Stimulated activated CD4-positive, alpha-beta T cell treated with anti-CD3 and anti-CD28 coated beads, Interleukin-1b, Interleukin-23, amount 100 ng/mL, for 48 hours (primary cell): ENCODE data around the gene ANKS1A.
"Not testable (repeated sequence)": the region's sequence is repeated elsewhere in the genome, so short reads cannot be mapped to it uniquely, and the experiment has no call there.

ENCODE experiments used
- DNase-seq: peaks from one replicate; pipeline ENCODE4 v3.0.0-alpha.2; 2020

Gene ANKS1A, protein sequence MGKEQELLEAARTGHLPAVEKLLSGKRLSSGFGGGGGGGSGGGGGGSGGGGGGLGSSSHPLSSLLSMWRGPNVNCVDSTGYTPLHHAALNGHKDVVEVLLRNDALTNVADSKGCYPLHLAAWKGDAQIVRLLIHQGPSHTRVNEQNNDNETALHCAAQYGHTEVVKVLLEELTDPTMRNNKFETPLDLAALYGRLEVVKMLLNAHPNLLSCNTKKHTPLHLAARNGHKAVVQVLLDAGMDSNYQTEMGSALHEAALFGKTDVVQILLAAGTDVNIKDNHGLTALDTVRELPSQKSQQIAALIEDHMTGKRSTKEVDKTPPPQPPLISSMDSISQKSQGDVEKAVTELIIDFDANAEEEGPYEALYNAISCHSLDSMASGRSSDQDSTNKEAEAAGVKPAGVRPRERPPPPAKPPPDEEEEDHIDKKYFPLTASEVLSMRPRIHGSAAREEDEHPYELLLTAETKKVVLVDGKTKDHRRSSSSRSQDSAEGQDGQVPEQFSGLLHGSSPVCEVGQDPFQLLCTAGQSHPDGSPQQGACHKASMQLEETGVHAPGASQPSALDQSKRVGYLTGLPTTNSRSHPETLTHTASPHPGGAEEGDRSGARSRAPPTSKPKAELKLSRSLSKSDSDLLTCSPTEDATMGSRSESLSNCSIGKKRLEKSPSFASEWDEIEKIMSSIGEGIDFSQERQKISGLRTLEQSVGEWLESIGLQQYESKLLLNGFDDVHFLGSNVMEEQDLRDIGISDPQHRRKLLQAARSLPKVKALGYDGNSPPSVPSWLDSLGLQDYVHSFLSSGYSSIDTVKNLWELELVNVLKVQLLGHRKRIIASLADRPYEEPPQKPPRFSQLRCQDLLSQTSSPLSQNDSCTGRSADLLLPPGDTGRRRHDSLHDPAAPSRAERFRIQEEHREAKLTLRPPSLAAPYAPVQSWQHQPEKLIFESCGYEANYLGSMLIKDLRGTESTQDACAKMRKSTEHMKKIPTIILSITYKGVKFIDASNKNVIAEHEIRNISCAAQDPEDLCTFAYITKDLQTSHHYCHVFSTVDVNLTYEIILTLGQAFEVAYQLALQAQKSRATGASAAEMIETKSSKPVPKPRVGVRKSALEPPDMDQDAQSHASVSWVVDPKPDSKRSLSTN

DNA sequence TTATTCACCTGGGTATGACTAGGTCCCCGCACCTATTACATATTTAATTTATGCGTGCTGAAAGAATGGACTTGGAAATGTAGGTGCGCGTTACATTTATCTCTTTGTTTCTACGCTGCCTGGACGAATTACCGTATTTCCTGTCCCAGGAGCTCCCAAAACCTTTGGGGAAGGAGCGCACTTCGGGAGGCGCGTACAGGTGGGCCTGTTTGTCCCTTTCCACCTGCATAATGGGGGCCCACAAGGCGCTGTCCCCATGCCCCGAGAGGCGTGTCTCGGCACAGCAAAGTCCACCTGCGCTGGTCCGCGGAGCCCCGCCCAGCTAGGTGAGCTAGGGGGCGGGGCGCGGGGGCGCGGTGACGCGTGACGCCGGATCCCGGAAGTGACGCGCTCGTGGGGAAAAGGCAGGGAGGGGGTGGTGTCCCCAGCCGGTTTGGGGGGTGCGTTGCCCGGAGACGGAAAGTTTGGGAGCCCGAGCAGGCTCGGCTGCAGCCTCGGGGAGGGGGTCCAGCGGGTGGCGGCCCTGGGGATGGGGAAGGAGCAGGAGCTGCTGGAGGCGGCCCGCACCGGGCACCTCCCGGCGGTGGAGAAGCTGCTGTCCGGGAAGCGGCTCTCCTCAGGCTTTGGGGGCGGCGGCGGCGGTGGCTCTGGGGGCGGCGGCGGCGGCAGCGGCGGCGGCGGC lies at the start of gene ANKS1A:
TSS of gene ANKS1A (plus strand) at position 382 of the 682 bp plus-strand sequence. CDS start at position 530, 148 bp downstream.
- DNase-seq: peak; percentile 87

DNA sequence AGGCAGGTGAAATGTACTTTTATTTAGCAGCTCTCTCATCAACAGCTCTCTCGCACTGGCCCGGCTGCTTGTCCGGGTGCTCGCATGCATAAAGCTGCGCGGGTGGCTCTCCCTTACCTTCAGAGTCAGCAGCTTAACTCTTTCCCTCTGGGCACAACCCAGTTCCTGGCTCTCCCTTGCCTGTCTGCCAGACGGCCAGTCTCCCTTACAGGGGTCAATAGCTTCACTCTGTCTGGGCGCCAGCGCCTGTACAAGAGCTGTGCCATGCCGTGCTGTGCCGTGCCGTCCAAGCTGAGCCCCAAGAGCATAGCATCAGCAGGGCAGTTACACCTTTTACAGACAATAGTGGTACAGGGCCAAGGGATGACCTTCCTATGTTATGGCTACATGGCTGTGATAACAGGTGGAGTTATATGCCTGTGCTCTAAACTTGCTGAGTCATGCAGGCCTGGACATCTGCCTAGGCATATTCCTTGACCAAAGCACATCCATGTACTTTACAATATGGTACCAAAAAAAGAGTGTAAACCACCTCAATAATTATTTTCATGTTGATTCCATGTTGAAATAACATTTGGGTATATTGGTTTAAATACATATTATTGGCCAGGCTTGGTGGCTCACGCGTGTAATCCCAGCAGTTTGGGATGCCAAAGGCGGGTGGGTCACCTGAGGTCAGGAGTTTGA lies 49.2 kb upstream of the ANKS1A start:
- no peak for DNase-seq

DNA sequence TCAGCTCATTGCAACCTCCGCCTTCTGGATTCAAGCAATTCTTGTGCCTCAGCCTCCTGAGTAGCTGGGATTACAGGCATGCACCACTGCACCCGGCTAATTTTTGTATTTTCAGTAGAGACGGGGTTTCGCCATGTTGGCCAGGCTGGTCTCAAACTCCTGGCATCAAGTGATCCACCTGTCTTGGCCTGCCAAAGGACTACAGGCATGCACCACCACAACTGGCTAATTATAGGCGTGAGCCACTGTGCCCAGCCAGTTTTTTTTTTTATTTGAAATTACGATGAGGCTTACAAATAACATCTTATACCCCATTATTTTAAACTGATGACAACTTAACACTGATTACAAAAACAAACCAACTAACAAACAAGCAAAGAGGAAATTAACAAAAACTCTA lies 40.0 kb upstream of the ANKS1A start:
- not testable (repeated sequence) for DNase-seq

DNA sequence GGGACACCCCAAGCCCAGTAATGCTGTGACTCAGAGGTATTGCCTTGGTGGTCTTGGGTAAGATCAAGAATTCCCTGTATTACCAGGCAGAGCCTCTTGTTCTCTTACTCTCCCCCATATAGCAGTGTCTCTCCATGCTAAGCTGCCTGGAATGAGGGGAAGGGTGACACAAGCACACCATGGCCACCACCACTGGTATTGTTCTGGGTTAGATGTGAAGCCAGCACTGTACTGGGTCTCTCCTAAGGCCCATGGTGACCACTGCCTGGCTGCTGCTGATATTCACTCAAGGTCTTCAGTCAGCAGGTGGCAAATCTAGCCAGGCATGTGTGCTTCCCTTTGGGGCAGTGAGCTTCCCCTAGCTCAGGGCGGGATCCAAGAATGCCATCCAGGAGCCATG lies 37.7 kb upstream of the ANKS1A start:
- no peak for DNase-seq

DNA sequence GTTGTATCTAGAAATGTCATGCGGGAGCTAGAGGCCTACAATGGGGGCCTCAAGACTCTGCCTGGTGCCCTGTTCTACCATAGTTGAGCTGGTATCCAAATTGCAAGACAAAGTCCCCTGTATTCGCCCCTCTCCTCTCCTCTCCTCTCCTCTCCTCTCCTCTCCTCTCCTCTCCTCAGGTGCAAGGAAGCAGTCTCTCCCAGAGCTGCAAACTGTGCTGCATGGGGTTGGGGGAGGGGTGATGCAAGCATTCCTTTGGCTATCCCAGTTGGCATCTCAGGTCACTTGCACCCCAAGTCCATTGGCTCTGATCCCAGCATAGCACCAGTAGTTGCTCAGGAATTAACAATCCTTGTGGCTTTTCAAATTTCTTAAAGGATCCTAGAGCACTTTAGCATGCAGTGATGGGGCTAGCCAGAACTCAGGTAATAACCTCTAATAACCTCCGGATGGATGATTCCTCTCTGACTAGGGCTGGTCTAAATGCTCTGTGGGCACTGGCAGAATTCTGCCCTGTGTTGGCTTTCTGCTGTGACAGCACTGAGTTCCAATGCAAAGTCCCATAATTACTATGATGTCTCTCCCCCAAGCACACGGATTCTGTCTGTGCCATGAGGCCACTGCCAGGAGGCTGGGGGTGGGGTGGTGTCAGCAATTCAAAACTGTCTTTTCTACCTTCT lies 36.5 kb upstream of the ANKS1A start:
- no peak for DNase-seq

DNA sequence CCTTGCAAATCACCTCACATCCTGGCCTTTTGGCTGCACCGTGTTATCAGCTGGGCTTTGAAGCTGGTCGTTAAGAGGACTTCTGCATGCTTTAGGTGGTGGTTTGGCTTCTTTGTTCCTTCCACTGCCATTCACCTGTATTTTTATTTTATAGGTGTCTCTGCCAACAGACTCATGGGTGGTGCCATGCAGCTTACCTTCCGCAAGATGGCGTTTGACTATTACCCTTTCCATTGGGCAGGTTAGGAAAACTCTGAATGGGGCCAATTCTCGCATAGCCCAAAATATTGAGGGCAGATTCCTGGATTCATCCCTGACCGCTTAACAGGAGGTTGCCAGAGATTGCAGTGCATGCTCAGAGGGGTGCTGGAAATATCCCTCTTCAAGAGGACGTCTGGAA lies 33.6 kb upstream of the ANKS1A start:
- DNase-seq: no peak

DNA sequence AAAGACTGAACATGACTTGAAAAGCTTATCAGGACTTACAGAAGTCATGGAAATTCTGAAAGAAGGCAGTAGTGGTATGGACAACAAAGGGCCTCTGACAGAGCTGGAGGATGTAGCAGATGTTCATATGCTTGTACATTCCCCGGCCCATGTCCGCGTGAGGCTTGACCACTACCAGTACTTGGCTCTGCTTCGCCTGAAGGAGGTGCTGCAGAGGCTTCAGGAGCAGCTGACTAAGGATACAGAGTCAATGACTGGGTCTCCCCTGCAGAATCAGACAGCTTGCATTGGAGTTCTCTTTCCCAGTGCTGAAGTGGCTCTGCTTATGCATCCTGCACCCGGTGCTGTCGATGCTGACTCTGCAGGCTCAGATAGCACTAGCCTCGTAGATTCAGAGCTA lies 30.4 kb upstream of the ANKS1A start:
- DNase-seq: no peak

DNA sequence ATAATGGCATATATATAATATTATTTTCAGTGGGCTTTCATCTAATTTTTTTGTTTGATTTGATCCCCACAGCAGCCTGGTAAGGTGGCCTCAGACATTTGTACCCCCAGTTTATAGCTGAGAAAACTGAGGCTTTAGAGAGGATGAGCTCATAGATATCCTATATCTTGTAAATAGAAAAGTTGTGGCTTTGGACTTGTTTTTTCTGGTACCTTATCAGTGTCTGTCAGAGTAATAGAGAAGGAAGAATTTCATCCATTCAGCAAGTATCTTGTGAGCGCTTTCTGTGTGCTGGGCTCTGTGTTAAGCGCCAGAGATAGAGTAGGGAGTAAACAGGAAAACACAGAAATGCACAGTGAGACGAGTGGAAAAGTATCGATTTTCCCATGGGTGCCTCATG lies 29.1 kb upstream of the ANKS1A start:
- no peak for DNase-seq

DNA sequence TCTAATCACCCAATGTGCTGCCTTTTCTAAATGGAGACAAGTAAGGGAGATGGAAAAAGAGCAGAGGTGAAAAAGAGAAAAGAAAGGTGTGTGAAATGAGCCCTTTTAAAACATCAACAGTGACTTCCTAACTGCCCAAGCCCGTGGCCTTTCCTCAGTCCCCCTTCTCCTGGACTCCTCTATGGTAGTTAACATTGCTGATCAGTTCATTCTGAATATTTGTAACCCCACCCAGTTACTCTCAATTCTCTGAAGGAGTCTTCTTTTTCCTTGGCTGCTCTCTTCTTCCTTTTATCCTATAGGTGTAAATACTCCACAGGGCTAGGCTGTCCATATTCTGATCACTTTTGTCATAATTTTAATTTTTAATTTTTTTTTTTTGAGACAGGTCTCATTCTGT lies 28.3 kb upstream of the ANKS1A start:
- no peak for DNase-seq

DNA sequence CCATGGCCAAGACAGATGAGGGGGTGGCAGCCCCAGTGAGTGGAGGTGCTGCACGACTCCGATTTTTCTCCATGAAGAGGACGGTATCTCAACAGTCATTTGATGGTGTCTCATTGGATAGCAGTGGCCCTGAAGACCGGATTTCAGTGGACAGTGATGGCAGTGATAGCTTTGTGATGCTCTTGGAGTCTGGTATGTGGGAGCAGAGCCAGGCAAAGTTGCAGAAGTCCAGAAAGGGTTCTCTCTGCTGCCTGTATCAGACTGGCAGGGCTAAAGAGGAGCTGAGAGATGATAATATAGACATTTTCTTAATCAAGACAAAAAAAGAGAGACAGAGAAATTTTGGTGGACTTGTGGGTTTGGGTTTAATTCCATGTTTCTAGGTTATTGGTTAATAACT lies 25.0 kb upstream of the ANKS1A start:
- DNase-seq: no peak

DNA sequence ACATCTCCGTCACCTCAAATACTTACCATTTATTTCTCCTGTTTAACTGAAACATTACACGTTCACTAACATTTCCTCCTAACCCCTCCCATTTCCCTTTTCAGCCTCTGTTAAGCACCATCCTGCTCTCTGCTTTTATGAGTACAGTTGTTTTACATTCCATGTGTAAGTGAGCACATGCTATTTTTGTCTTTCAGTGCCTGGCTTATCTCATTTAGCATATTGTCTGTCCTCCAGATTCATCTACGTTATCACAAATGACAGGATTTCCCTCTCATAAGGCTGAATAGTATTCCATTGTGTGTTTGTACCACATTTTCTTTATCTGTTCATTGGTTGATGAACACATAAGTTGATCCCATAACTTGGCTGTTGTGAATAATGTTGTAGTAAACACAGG lies 23.9 kb upstream of the ANKS1A start:
- no peak for DNase-seq

DNA sequence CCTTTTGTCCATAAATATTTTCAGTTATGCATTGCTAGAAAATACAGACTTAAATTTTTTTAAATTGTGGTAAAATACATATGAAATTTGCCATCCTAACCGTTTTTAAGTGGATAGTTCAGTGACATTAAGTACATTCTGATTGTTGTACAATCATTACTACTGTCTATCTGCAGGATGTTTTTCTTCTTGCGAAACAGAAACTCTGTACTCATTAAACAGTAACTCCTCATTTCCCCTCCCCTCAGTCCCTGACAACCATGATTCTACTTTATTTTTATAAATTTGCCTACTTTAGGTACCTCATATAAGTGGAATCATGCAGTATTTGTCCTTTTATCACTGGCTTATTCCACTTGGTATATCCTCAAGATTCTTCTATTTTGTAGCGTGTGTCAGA lies 22.5 kb upstream of the ANKS1A start:
- DNase-seq: no peak

DNA sequence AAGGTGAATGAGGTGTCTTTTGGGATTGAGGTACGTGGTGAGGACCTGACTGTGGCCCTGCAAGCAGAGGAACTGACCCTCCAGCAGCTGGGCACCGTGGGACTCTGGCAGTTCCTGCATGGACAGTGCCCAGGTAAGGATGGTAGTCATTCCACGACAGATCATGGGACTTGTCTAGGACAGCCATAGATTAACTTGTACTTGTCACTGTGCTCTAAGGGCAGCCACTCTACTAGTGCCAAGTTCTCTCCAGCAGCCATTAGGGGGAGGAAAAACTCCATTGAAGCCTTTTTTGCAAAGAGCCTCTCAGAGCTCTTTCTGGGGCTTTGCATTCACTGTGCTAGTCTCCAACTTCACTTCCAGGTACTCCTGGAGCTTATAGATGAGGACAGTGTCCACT lies 21.6 kb upstream of the ANKS1A start:
- no peak for DNase-seq

DNA sequence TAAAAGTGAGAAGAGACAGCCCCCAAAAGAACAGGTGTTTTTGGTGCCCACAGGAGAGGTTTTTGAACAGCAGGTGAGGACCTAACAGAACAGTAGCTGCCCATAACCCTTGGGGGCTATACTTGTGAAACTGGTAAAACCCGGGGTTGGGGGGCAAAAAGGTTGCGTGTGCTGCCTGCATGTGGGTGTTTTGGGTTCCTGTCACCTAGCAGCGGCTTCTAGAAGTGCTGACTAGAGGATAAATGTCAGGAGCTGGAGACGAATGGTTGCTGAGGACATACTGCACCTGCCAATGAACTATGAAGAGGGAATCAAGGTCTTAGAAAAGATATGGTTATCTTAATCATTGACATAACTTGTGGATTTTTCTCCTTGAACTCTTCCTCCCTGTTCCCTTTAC lies 17.2 kb upstream of the ANKS1A start:
- DNase-seq: no peak

DNA sequence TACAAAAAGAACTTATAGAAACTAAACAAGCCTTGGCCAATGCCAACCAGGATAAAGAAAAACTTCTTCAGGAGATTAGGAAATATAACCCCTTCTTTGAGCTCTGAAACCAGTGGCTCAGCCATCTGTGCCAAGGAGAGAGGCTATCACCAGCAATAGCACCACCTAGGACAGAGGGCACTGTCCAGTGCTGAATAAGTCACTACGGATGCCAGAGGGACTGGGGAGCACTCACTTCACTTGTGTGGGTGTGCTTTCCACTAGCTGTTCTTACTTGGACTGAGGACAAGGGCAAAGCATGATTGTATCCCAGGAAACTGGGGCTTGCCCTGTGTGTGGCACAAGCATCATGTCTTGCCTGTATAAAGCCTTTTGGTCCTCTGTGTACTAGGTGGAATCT lies 16.7 kb upstream of the ANKS1A start:
- no peak for DNase-seq

DNA sequence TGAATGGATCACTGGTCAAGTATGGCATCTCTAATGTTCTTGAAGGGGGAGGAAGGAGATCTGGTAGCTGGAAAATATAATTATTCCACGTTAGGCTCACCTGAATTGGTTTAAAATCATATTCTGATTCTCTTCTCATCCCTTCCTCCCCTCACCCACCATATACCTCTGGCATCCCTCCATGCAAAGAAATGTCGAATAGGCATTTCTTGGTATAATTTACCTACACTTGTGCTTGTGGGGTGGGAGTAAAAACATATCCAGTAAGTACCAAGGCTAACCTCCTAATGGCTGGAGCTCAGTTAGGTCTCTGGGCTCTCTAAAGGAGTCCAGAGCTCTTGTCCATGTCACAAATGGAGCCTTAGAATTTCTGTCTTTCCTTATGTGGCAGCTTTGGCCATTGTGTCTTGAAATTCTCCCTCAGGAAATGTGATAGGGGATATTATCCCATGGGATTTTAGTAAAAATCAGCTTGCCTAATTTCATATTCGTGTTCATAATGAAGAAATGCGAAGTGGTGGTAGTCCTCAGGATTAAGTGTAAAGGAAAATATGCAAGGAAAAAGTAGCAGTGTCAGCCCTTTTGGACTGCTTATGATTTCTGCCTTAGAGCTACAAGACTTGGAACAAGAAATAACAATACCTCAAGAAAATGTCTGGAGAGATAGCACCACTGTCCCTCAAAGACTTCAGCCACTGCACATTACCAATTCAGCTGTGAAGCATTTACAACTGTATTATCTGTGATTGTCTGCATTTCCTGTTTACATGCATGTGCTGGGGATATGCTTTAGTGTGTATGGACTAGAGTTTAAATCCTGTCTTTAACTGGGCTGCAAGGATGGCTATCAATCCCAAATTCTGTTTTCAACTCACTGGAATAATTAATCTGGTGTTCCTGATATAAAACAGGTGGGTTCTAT lies 13.5 kb upstream of the ANKS1A start:
- DNase-seq: no peak

DNA sequence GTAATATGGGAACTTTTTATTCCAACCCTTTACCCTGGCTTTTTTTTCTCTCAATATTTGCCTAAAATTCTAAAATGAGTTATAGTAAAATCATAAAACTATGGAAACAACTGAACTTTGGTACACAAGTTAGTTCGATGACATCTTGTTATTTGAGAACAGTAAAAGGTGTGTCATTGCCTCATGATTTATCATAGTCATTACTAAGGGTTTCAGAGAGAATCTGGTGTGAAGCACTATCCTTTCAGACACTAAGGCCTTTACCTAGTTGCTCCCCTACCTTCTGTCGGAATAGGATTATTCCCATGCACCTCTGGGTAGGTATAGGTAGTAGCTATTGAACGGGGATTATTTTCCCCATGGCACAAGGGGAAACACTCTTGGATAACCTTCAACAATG lies 12.6 kb upstream of the ANKS1A start:
- no peak for DNase-seq

DNA sequence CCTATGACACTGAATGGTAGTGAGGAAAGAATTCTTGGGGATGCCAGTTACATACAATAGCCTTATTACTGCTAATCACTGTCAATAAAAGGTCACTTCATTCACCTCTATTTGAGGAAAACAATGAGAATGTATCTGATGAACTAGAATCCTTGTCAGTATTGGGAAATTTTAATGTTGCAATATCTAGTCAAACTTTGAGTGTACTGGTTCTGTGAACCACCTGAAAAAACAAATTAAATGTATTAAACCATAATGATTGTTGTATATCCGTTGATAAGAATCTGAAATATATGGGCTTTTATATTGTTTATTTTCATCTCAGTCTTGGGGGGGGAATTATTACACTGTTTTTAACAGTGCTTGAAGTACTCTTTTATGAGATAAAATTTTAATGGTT lies 11.8 kb upstream of the ANKS1A start:
- DNase-seq: no peak

DNA sequence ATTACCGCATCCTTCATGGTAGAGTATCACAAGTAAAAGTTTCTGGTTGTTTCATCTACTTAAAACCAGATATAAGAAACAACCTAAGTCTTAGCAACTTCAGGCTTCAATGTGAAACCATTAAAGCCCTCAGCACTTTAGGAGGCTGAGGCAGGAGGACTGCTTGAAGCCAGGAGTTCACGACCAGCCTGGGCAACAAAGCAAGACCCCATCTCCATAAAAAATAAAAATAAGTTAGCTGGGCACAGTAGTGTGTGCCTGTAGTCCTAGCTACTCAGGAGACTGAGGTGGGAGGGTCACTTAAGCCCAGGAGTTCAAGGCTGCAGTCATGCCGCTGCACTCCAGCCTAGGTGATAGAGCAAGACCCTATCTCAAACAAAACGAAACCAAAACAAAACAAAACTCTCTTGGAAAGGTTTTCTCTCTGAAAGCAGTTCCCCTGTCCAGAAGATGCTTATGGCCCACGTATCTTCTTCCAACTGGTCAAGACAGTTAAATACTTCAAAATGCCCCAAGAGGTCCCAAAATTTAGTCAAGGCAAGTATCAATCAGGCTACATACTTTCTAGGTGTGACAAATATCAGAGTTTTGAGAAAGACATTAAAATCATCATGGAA lies 11.1 kb upstream of the ANKS1A start:
- DNase-seq: no peak

DNA sequence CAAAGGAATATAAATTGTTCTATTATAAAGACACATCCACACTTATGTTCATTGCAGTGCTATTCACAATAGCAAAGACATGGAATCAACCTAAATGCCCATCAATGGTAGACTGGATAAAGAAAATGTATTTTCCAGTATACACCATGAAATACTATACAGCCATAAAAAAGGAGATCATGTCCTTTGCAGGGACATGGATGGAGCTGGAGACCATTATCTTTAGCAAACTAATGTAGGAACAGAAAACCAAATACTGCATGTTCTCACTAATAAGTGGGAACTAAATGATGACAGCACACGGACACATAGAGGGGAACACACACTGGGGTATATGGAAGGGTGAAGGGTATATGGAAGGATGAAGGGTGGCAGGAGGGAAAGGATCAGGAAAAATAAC lies 5.0 kb upstream of the ANKS1A start:
- DNase-seq: not testable (repeated sequence)
